Measurements from ENCODE around the gene MAMDC4. TPM values are rescaled to one million over a fixed set of nuclear protein-coding genes. Genes with fewer than 3 reads are reported as not detected.

MAMDC4 gene
- total and polyA plus RNA-seq, 2 of the 8 experiments (the other 6 are each of a cell fraction or from before 2014, with no cell fraction given): 3.1 to 4.5 TPM

GRCh38 chr9:136805207-136805740 lies 46.9 kb upstream of the MAMDC4 start:
- H3K79me1 ChIP-seq (ENCODE audit: low read depth, low read length): peaks cover 2% of the 10 kb centered on the region; the same call in 1 of the 2 replicates
- H3K36me3 ChIP-seq (ENCODE audit: control insufficient read depth in 2 of 4, insufficient read depth in 4 of 4, low read length in 3 of 4): peaks cover 0 to 9% (median 0%) of the 10 kb centered on the region in 4 experiments; a peak in 2 of 8 replicates
- H4K5ac ChIP-seq (ENCODE audit: insufficient read length, low read depth, low read length): no peak overlapping the region
- H2BK120ac ChIP-seq (replicated peaks; ENCODE audit: low read depth, low read length): no peak overlapping the region
- H3K4ac ChIP-seq (replicated peaks; ENCODE audit: insufficient read length, low read depth, low read length): no peak overlapping the region
- peaks cover 5 to 12% of the 10 kb centered on the region in 2 experiments for H4K20me1 ChIP-seq (replicated peaks in 1 of 2; ENCODE audit: control insufficient read depth in 1 of 2, insufficient read depth in 2 of 2, low read length in 2 of 2)
- H3K4me2 ChIP-seq (ENCODE audit: insufficient read depth in 1 of 2, low read depth in 2 of 2, low read length in 2 of 2): no peak overlapping the region
- no peak overlapping the region for H4K8ac ChIP-seq (ENCODE audit: extremely low read depth, insufficient read depth, low read length)
- H3K56ac ChIP-seq (replicated peaks; ENCODE audit: insufficient read length, low read depth, low read length): no peak overlapping the region
- no peak for FAIRE-seq
- 86% methylated on average over 12 of the region's 12 CpGs; no CpG with 5 or more reads in 1 of the 2 experiments for WGBS, 2 experiments (ENCODE audit: extremely low coverage in 1 of 2, insufficient coverage in 1 of 2, insufficient read length in 1 of 2, insufficient replicate concordance in 2 of 2, low coverage in 1 of 2, low lambda C conversion rate in 2 of 2, missing lambda C conversion rate in 1 of 2)
- DNase-seq (ENCODE audit: low read depth in 1 of 2, low spot score in 2 of 2): no peak
- POLR2A ChIA-PET (ENCODE audit: partially characterized antibody): interaction anchor here (1.7 to 7.8 kb wide), 3 partner anchors 15 to 78 kb away, joined by 6 to 96 read pairs (median 19); partner anchors contain the start of gene AJM1
- H2BK15ac ChIP-seq (ENCODE audit: low read length): no peak overlapping the region
- H3K4me1 ChIP-seq (replicated peaks in 1 of 4; ENCODE audit: control insufficient read depth in 3 of 4, insufficient read depth in 4 of 4, low read length in 3 of 4): peaks cover 0 to 18% (median 10%) of the 10 kb centered on the region in 4 experiments; a peak in 6 of 7 replicates
- TF ChIP-seq EZH2 (IDR thresholded peaks at IDR 0.05; ENCODE audit: low read depth, low read length, severe bottlenecking) (no peak), ASH2L (IDR thresholded peaks at IDR 0.05; ENCODE audit: low read length) (no peak)
- H2AFZ ChIP-seq (ENCODE audit: low read length): no peak overlapping the region
- H3K79me2 ChIP-seq (ENCODE audit: control insufficient read depth in 1 of 2, insufficient read depth in 2 of 2, low read length in 2 of 2): peaks cover 5 to 20% of the 10 kb centered on the region in 2 experiments
- H4K91ac ChIP-seq (replicated peaks; ENCODE audit: insufficient read length, low read length): no peak overlapping the region
- no peaks in the 10 kb centered on the region for H3K9me3 ChIP-seq (ENCODE audit: insufficient read depth in 2 of 2, low read depth in 1 of 2, low read length in 1 of 2)
- H3K4me3 ChIP-seq (ENCODE audit: extremely low read depth in 1 of 4, insufficient read depth in 2 of 4, low read depth in 3 of 4, low read length in 4 of 4): no peak overlapping the region
- no peak overlapping the region for H2AK5ac ChIP-seq (ENCODE audit: low read depth, low read length)
- peaks cover 16% of the 10 kb centered on the region; the same call in 1 of the 2 replicates for H3K23me2 ChIP-seq (ENCODE audit: low read depth, low read length)
- no peak overlapping the region for H3K18ac ChIP-seq (ENCODE audit: extremely low read depth, low read length)
- no peak overlapping the region for H2BK20ac ChIP-seq (ENCODE audit: low read length)
- no peak overlapping the region for H3K14ac ChIP-seq (ENCODE audit: insufficient read length)
- H3K23ac ChIP-seq (ENCODE audit: insufficient read length): no peak overlapping the region
- CTCF ChIA-PET (ENCODE audit: partially characterized antibody): interaction anchor here (0.7 to 2.3 kb wide), 8 partner anchors 9 to 242 kb away, joined by 3 to 10 read pairs (median 3); partner anchors contain the start of gene CCDC183
- H3K27ac ChIP-seq (ENCODE audit: low read depth, low read length): no peak overlapping the region
- H3K27me3 ChIP-seq (replicated peaks in 1 of 4; ENCODE audit: control insufficient read depth in 3 of 4, extremely low read depth in 1 of 4, insufficient read depth in 3 of 4, low read length in 3 of 4): peaks cover 0 to 17% (median 8%) of the 10 kb centered on the region in 4 experiments; a peak in 3 of 7 replicates
- H3K9ac ChIP-seq (replicated peaks in 1 of 4; ENCODE audit: extremely low read depth in 1 of 4, low read depth in 3 of 4, low read length in 3 of 4): no peak overlapping the region
- H2BK5ac ChIP-seq (ENCODE audit: low read depth, low read length): no peak overlapping the region
- no peak overlapping the region for H2BK12ac ChIP-seq (ENCODE audit: low read depth, low read length)

Data from H1 (cell line).